K562 (cell line): ENCODE results near the gene CCSAP. TPM values are rescaled to one million over a fixed set of nuclear protein-coding genes. Genes with fewer than 3 reads are reported as not detected.

Experiments used
- ATAC-seq: fragments of 200-7000 bp; cut with Tn5 transposase; 3 replicates; pipeline ENCODE4 v1.9.1; 2020; ENCODE audit warnings: moderate library complexity
- BruUV-seq: library from RNA; stranded (reverse); fragments of 400-500 nt; replicated peaks from 2 replicates; lab custom pipeline; 2021; lab: Mats Ljungman, UMichigan
- CTCF ChIA-PET: fragments of 300-600 bp; formaldehyde crosslinking; extraction: SDS; loops from one replicate; lab custom pipeline; 2021; ENCODE audit warnings: low intra/inter-chr PET ratio; lab: Yijun Ruan, JAX
- POLR2A ChIA-PET: fragments of 300-600, 350-650 bp; sonication (Branson Sonifier 250); formaldehyde crosslinking; extraction: SDS; loops from one replicate; lab custom pipeline; 2021; ENCODE audit warnings: antibody characterized with exemption, inconsistent platforms; lab: Yijun Ruan, JAX
- DNase-seq, 4 experiments: peaks; one replicate each; pipeline versions ENCODE4 v3.0.0 to v3.0.0-alpha.2; 2011 to 2018; ENCODE audit warnings: low spot score in 3 of 4, mixed read lengths in 3 of 4; ENCODE audit errors: extremely low read depth in 1 of 4
- FAIRE-seq: peaks from 2 replicates; lab custom pipeline; 2011; peaks lifted over from hg19 to GRCh38; lab: Jason Lieb, UNC
- H2AFZ ChIP-seq: 2 replicates; pipeline ENCODE4 v1.6.0; 2011; ENCODE audit warnings: low read depth, low read length, control low read depth, inconsistent platforms
- H3K27ac ChIP-seq: fragments of 200-600 bp; 3 replicates; pipeline ENCODE4 v1.8.0; 2011; ENCODE audit warnings: low read depth, mild to moderate bottlenecking, control low read depth, inconsistent platforms, low read length, moderate library complexity, mixed read lengths; ENCODE audit errors: extremely low read depth
- H3K27me3 ChIP-seq, 2 experiments: fragments of 300-600 bp in 1 of 2; 2 replicates in 1 of 2; 3 replicates in 1 of 2; pipeline versions ENCODE4 v1.6.0 to v1.8.0; 2011; ENCODE audit warnings: inconsistent platforms in 2 of 2, low read length in 2 of 2, mild to moderate bottlenecking in 1 of 2, mixed read lengths in 1 of 2, moderate library complexity in 1 of 2; ENCODE audit not compliant: control insufficient read depth in 2 of 2, insufficient read depth in 2 of 2
- H3K36me3 ChIP-seq: fragments of 300-600 bp; 3 replicates; pipeline ENCODE4 v1.8.0; 2011; ENCODE audit warnings: mild to moderate bottlenecking, low read length, inconsistent platforms; ENCODE audit not compliant: control insufficient read depth, insufficient read depth
- H3K4me1 ChIP-seq, 2 experiments: fragments of 200-600 bp in 1 of 2; replicated peaks in 1 of 2; 2 replicates in 1 of 2; 3 replicates in 1 of 2; pipeline versions ENCODE4 v1.5.1 to v1.8.0; 2011; ENCODE audit warnings: inconsistent platforms in 2 of 2, low read length in 2 of 2, mild to moderate bottlenecking in 1 of 2, mixed read lengths in 1 of 2, moderate library complexity in 1 of 2; ENCODE audit not compliant: control insufficient read depth in 2 of 2, insufficient read depth in 2 of 2
- H3K4me2 ChIP-seq: 2 replicates; pipeline ENCODE4 v1.6.1; 2011; ENCODE audit warnings: low read length, control low read depth, inconsistent platforms, mixed read lengths; ENCODE audit not compliant: insufficient read depth
- H3K4me3 ChIP-seq: fragments of 200-600 bp; sonication (generic), shearing (Covaris generic); 2 replicates; pipeline ENCODE4 v1.5.1; 2016; ENCODE audit warnings: control low read depth, inconsistent platforms
- H3K79me2 ChIP-seq: fragments of 200-600 bp; 3 replicates; pipeline ENCODE4 v1.8.0; 2011; ENCODE audit warnings: low read length, inconsistent platforms; ENCODE audit not compliant: control insufficient read depth, insufficient read depth
- H3K9ac ChIP-seq, 2 experiments: 2 replicates each; pipeline versions ENCODE4 v1.6.0 to v1.6.1; 2011; ENCODE audit warnings: low read depth in 2 of 2, low read length in 2 of 2, control low read depth in 1 of 2, inconsistent platforms in 1 of 2, mild to moderate bottlenecking in 1 of 2, mixed read lengths in 1 of 2; ENCODE audit not compliant: insufficient read depth in 1 of 2
- H3K9me1 ChIP-seq: one replicate; pipeline ENCODE4 v1.6.0; 2011; ENCODE audit warnings: inconsistent platforms, mild to moderate bottlenecking, low read length, moderate library complexity; ENCODE audit not compliant: control insufficient read depth, insufficient read depth
- H3K9me3 ChIP-seq: replicated peaks from 2 replicates; pipeline ENCODE4 v1.5.1; 2011; ENCODE audit warnings: low read depth, low read length, inconsistent platforms; ENCODE audit not compliant: control insufficient read depth, insufficient read depth
- H4K20me1 ChIP-seq: replicated peaks from 2 replicates; pipeline ENCODE4 v1.6.1; 2011; ENCODE audit warnings: low read length, inconsistent platforms, mixed read lengths; ENCODE audit not compliant: control insufficient read depth, insufficient read depth
- CBFB ChIP-seq: sonication (generic); formaldehyde crosslinking; IDR thresholded peaks from 2 replicates; pipeline ENCODE4 v1.4.0; 2020; ENCODE audit warnings: mild to moderate bottlenecking, missing genetic modification reagents
- PRPF4 ChIP-seq: fragments of 200-400 bp; formaldehyde crosslinking; IDR thresholded peaks from one replicate; pipeline ENCODE4 v1.6.1; 2017; ENCODE audit warnings: low read length, low read depth, mild to moderate bottlenecking; ENCODE audit not compliant: insufficient read depth, poor library complexity, severe bottlenecking
- REST ChIP-seq, 2 experiments: fragments of 450-650 bp; formaldehyde crosslinking in 1 of 2; IDR thresholded peaks; 2 replicates each; pipeline versions ENCODE4 v1.4.0 to v1.6.1; 2014 to 2020; ENCODE audit warnings: mild to moderate bottlenecking in 2 of 2, borderline replicate concordance in 1 of 2, low read depth in 1 of 2
- SIRT6 ChIP-seq: IDR thresholded peaks from one replicate; pipeline ENCODE4 v1.6.1; 2012; ENCODE audit warnings: low read depth, mild to moderate bottlenecking, control low read depth, inconsistent platforms, low read length, moderate library complexity
- SMAD3 ChIP-seq: fragments of 450-650 bp; formaldehyde crosslinking; conservative IDR thresholded peaks from 2 replicates; pipeline ENCODE4 v1.4.0; 2020; ENCODE audit warnings: mild to moderate bottlenecking
- TAF7 ChIP-seq: fragments of 450-650 bp; IDR thresholded peaks from 2 replicates; pipeline ENCODE4 v1.6.1; 2016; ENCODE audit warnings: missing genetic modification characterization, missing compliant biosample characterization
- ZBTB7A ChIP-seq: IDR thresholded peaks from 2 replicates; pipeline ENCODE4 v1.6.1; 2011; ENCODE audit warnings: low read depth, mild to moderate bottlenecking, low read length, moderate library complexity, borderline replicate concordance; ENCODE audit not compliant: control insufficient read depth
- ZNF395 ChIP-seq: fragments of 200-800 bp; sonication (Bioruptor generic); IDR thresholded peaks from 2 replicates; pipeline ENCODE4 v1.6.1; 2017; ENCODE audit warnings: missing genetic modification characterization, missing compliant biosample characterization
- ZNF41 ChIP-seq: fragments of 250-450 bp; sonication (Bioruptor Pico); conservative IDR thresholded peaks from 2 replicates; pipeline ENCODE4 v1.4.0; 2020; ENCODE audit warnings: mild to moderate bottlenecking
- ZZZ3 ChIP-seq: fragments of 450-650 bp; IDR thresholded peaks from 2 replicates; pipeline ENCODE4 v1.6.1; 2016; ENCODE audit warnings: antibody characterized with exemption, mild to moderate bottlenecking, moderate library complexity
- WGBS: fragments of 100-300 bp; shearing (Covaris generic); methylation state at CpG from one replicate; pipeline ENCODE4 v1.1.6; 2016; ENCODE audit warnings: low coverage, mixed read lengths; ENCODE audit not compliant: insufficient coverage; ENCODE audit errors: missing lambda C conversion rate; 5-methylcytosine and 5-hydroxymethylcytosine counted together
- in situ Hi-C: fragments of 300-500 bp; cut with MboI; formaldehyde crosslinking; loops from 4 replicates; pipeline ENCODE4 v1.15.0; 2018; ENCODE audit warnings: inconsistent platforms, mixed read lengths
- intact Hi-C: fragments of 100-400 bp; cut with micrococcal nuclease; formaldehyde crosslinking; loops from 2 replicates; pipeline ENCODE4 v1.14.2; 2022
- polyA plus RNA-seq, 8 experiments: library from polyadenylated mRNA; depleted of rRNA in 4 of 8; stranded (reverse) in 5 of 8; unstranded in 3 of 8; fragments of >200 nt; fragmentation: Nextera tagmentation in 2 of 8; fragmentation: Illumina TruSeq in 1 of 8; extraction: Ambion mirVana in 2 of 8; extraction: Trizol in 1 of 8; gene quantifications; 2 replicates each; pipeline versions ENCODE4 v1.2.1 to v1.2.3, GENCODE V29; 2011 to 2014; ENCODE audit warnings: inconsistent platforms in 1 of 8, missing spikeins in 1 of 8
- total RNA-seq, 7 experiments: library from RNA; depleted of rRNA in 6 of 7; stranded (reverse); fragments of >200 nt in 6 of 7; fragmentation: Illumina TruSeq in 2 of 7; extraction: Trizol in 2 of 7; gene quantifications; 2 replicates each; pipeline versions ENCODE4 v1.2.1 to v1.2.3, GENCODE V29; 2011 to 2021; ENCODE audit warnings: low replicate concordance in 1 of 7

Gene CCSAP
- total and polyA plus RNA-seq, 9 of the 15 experiments (the other 6 are each of a cell fraction or from before 2014, with no cell fraction given) = 3.6 to 15.9 (median 9.5) TPM

DNA sequence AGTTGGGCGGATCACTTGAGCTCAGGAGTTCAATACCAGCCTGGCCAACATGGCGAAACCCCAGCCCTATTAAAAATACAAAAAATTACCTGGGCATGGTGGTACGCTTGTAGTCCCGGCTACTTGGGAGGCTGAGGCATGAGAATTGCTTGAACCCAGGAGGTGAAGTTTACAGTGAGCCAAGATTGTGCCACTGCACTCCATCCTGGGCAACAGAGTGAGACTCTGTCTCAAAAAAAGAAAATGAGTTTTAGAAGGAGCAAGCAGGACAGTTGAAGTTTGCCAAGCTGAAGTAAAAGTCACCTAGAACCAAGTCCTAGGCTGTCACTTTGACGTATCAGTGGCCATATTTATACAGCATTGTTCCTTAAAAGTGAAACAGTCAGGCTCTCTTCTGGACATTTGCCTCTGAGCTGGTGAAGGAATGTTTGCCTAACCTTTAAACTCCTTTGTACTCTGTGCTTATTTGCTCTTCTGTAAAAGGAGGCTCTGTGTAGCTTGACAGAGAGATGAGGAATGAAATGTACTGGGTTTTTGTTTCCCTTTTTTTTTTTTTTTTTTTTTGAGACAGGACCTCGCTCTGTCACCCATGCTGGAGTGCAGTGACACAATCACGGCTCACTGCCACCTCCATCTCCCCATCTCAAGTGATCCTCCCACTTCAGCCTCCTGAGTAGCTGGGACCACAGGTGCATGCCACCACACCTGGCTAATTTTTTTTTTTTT is 69.2 kb downstream of the CCSAP start:
- no peak overlapping the region for H3K4me2 ChIP-seq
- H3K79me2 ChIP-seq = peaks cover 83% of the 10 kb centered on the region
- no peak overlapping the region for H3K4me3 ChIP-seq
- TF ChIP-seq REST (IDR thresholded peaks at IDR 0.05; ENCODE audit: borderline replicate concordance) = no peak
- TF ChIP-seq REST (CRISPR knock-in tag; IDR thresholded peaks at IDR 0.05; ENCODE audit: low read depth) = no peak
- no peak for TF ChIP-seq TAF7 (tag)
- TF ChIP-seq ZNF395 (CRISPR knock-in tag) = no peak
- TF ChIP-seq SIRT6 = no peak
- no peak for TF ChIP-seq PRPF4
- no peak for TF ChIP-seq ZNF41 (CRISPR knock-in tag)
- no peak for TF ChIP-seq ZBTB7A
- no peak for TF ChIP-seq SMAD3 (CRISPR knock-in tag)
- no peak for TF ChIP-seq CBFB (CRISPR knock-in tag)
- no peak for TF ChIP-seq ZZZ3

More for the DNA sequence above, 69.2 kb downstream of the CCSAP start:
- DNase-seq (no peak), ATAC-seq (no peak), FAIRE-seq (no peak)
- POLR2A ChIA-PET = interaction anchor here (0.8 to 1.5 kb wide), 2 partner anchors 20 to 285 kb away, joined by 4 read pairs; partner anchors contain the start of gene ABCB10
- in situ Hi-C loops (no loop called here), intact Hi-C loops (loop anchor here (5.0 to 10.0 kb wide), 3 partner anchors 234 to 791 kb away; partner anchors contain the start of genes ABCB10, GALNT2 and NUP133)
- WGBS = 84% methylated on average over 6 of the region's 7 CpGs
- peaks cover 4% of the 10 kb centered on the region; the same call in 1 of the 2 replicates for H3K9me3 ChIP-seq
- no peaks in the 10 kb centered on the region for H3K27me3 ChIP-seq
- no peak overlapping the region for H3K9ac ChIP-seq
- CTCF ChIA-PET = no interaction called here
- no peaks in the 10 kb centered on the region for H3K9me1 ChIP-seq
- no peaks in the 10 kb centered on the region; the same call in 1 of the 2 replicates for H4K20me1 ChIP-seq
- BruUV-seq = no TSS peak
- H3K27ac ChIP-seq = no peak overlapping the region
- peaks cover 27 to 50% of the 10 kb centered on the region in 2 experiments for H3K4me1 ChIP-seq
- peaks cover 18% of the 10 kb centered on the region for H3K36me3 ChIP-seq
- H2AFZ ChIP-seq = no peak overlapping the region
